Mucosa of stomach (tissue), 1 donor: ENCODE measurements around the gene BIRC3.
"Not testable (repeated sequence)": the region's sequence is repeated elsewhere in the genome, so short reads cannot be mapped to it uniquely, and the experiment has no call there.

Experiments used
- H3K27me3 ChIP-seq: one replicate; pipeline ENCODE4 v1.7.0; 2013; ENCODE audit warnings: mild to moderate bottlenecking, low read length; ENCODE audit not compliant: control insufficient read depth, insufficient read depth
- H3K36me3 ChIP-seq: one replicate; pipeline ENCODE4 v1.7.0; 2013; ENCODE audit warnings: low read length; ENCODE audit not compliant: control insufficient read depth, insufficient read depth
- H3K4me1 ChIP-seq: one replicate; pipeline ENCODE4 v1.7.0; 2013; ENCODE audit warnings: mild to moderate bottlenecking, low read length; ENCODE audit not compliant: control insufficient read depth, insufficient read depth
- H3K4me3 ChIP-seq: one replicate; pipeline ENCODE4 v1.7.0; 2013; ENCODE audit warnings: low read length
- H3K9ac ChIP-seq: one replicate; pipeline ENCODE4 v1.7.0; 2013; ENCODE audit warnings: mild to moderate bottlenecking, low read length, moderate library complexity
- H3K9me3 ChIP-seq: one replicate; pipeline ENCODE4 v1.7.0; 2013; ENCODE audit warnings: mild to moderate bottlenecking, low read length, moderate library complexity; ENCODE audit not compliant: control insufficient read depth
- donor health status: Pancreatic carcinoma.

BIRC3 gene

GRCh38 chr11:102361086-102362031 is 44.1 kb downstream of the BIRC3 start:
- H3K4me3 ChIP-seq, result no peak overlapping the region
- H3K9ac ChIP-seq, result no peak overlapping the region
- peaks cover 7% of the 10 kb centered on the region for H3K36me3 ChIP-seq
- no peaks in the 10 kb centered on the region for H3K9me3 ChIP-seq
- no peaks in the 10 kb centered on the region for H3K27me3 ChIP-seq
- H3K4me1 ChIP-seq, result no peaks in the 10 kb centered on the region

DNA sequence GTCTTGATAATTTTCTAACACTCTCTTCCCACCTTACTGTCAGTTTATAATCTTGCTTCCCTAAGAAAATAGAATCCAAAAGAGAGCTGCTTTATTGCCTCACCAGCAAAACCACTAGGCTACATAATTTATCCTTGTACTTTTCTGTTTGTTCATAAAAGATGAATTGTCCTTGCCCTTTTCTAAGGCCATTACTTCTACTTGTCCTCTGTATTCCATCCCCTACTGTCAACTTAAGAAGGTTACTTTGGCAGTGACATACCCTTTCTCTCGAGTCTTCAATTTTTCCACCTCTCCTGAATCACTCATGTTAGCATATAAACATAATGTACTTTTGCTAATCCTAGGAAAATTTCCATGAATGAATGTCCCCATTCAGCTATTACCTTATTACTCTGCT is 47.7 kb downstream of the BIRC3 start:
- Histone ChIP-seq H3K4me3 (no peak overlapping the region), H3K9me3 (no peaks in the 10 kb centered on the region), H3K27me3 (no peaks in the 10 kb centered on the region), H3K36me3 (peaks cover 7% of the 10 kb centered on the region), H3K9ac (no peak overlapping the region), H3K4me1 (peaks cover 6% of the 10 kb centered on the region)

DNA sequence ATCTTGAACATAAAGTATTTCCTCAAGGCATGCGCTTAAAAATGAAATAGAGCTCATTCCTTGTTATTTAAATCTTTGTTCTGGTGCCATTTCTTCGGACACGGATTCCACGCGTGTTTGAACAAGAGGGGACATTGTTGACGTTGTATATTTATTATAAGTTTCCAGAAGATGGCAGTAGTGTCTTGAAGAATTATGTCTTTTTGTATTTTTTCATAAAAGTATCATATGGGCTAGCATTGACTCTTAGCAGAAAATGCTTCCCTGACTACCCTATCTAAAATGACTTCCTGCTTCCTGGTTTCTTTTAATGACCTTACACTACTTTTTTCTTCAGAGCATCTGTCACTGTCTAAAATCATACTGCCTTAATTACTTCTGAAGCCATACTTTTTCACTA is 50.1 kb downstream of the BIRC3 start:
- Histone ChIP-seq H3K4me3 (no peak overlapping the region), H3K4me1 (peaks cover 6% of the 10 kb centered on the region), H3K9ac (no peak overlapping the region), H3K36me3 (no peaks in the 10 kb centered on the region), H3K27me3 (no peaks in the 10 kb centered on the region), H3K9me3 (no peaks in the 10 kb centered on the region)

DNA sequence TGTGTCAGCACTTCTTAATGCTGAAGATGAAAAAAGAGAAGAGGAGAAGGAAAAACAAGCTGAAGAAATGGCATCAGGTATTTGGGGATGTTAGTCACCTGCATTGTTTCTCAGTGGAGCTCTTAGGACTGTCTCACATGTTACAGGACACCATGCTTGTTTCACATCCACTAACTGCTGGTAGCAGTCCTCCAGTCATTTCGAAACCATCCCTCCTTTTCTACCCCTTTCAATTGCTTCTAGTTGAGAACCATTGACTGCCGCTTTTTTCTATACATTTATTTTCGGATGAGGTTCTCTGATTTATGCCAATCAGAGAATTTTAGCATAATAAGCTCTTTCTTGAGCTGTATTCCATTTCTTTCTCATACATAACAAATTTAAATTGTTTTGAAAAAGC is 51.2 kb downstream of the BIRC3 start:
- Histone ChIP-seq H3K9me3 (no peaks in the 10 kb centered on the region), H3K4me1 (peaks cover 6% of the 10 kb centered on the region), H3K4me3 (no peak overlapping the region), H3K27me3 (no peaks in the 10 kb centered on the region), H3K9ac (no peak overlapping the region), H3K36me3 (no peaks in the 10 kb centered on the region)

DNA sequence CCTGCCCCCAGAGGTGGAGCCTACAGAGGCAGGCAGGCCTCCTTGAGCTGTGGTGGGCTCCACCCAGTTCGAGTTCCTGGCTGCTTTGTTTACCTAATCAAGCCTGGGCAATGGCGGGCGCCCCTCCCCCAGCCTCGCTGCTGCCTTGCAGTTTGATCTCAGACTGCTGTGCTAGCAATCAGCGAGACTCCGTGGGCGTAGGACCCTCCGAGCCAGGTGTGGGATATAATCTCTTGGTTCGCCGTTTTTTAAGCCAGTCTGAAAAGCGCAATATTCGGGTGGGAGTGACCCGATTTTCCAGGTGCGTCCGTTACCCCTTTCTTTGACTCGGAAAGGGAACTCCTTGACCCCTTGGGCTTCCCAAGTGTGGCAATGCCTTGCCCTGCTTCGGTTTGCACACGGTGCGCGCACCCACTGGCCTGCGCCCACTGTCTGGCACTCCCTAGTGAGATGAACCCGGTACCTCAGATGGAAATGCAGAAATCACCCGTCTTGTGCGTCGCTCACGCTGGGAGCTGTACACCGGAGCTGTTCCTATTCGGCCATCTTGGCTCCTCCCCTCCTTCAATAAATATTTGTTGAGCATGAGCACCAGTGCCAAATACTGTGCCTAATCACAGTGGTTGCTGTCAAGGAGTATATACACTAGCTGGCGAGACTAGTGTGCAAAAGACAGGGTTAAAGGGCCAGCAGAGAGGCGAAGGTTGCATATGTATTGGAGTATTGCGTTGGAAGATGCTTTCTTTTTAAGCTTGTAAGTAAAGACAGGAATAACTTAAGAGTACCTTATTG is 57.5 kb downstream of the BIRC3 start:
- not testable (repeated sequence) for H3K4me1 ChIP-seq, H3K36me3 ChIP-seq, H3K27me3 ChIP-seq, H3K9ac ChIP-seq, H3K9me3 ChIP-seq, H3K4me3 ChIP-seq

- Histone ChIP-seq H3K4me3 (no peak overlapping the region), H3K9ac (no peak overlapping the region), H3K27me3 (no peaks in the 10 kb centered on the region), H3K4me1 (peaks cover 9% of the 10 kb centered on the region), H3K36me3 (no peaks in the 10 kb centered on the region), H3K9me3 (no peaks in the 10 kb centered on the region)
Measured at GRCh38 chr11:102375720-102376399, 58.6 kb downstream of the BIRC3 start.

GRCh38 chr11:102377891-102378290 is 60.6 kb downstream of the BIRC3 start:
- no peaks in the 10 kb centered on the region for H3K9me3 ChIP-seq
- H3K4me3 ChIP-seq, result no peak overlapping the region
- no peaks in the 10 kb centered on the region for H3K27me3 ChIP-seq
- no peaks in the 10 kb centered on the region for H3K36me3 ChIP-seq
- H3K4me1 ChIP-seq, result peaks cover 9% of the 10 kb centered on the region
- H3K9ac ChIP-seq, result no peak overlapping the region

GRCh38 chr11:102378818-102379217 is 61.5 kb downstream of the BIRC3 start:
- no peak overlapping the region for H3K9ac ChIP-seq
- no peaks in the 10 kb centered on the region for H3K36me3 ChIP-seq
- no peaks in the 10 kb centered on the region for H3K9me3 ChIP-seq
- no peaks in the 10 kb centered on the region for H3K27me3 ChIP-seq
- H3K4me1 ChIP-seq, result peaks cover 9% of the 10 kb centered on the region
- no peak overlapping the region for H3K4me3 ChIP-seq

GRCh38 chr11:102382384-102382783 is 65.1 kb downstream of the BIRC3 start:
- no peaks in the 10 kb centered on the region for H3K36me3 ChIP-seq
- H3K27me3 ChIP-seq, result no peaks in the 10 kb centered on the region
- no peaks in the 10 kb centered on the region for H3K9me3 ChIP-seq
- no peak overlapping the region for H3K9ac ChIP-seq
- H3K4me3 ChIP-seq, result no peak overlapping the region
- no peaks in the 10 kb centered on the region for H3K4me1 ChIP-seq

- H3K4me1 ChIP-seq, result no peaks in the 10 kb centered on the region
- no peaks in the 10 kb centered on the region for H3K9me3 ChIP-seq
- no peaks in the 10 kb centered on the region for H3K27me3 ChIP-seq
- H3K36me3 ChIP-seq, result no peaks in the 10 kb centered on the region
- no peak overlapping the region for H3K9ac ChIP-seq
- H3K4me3 ChIP-seq, result no peak overlapping the region
Measured at GRCh38 chr11:102383839-102384238, 66.6 kb downstream of the BIRC3 start.

GRCh38 chr11:102384419-102385079 is 67.3 kb downstream of the BIRC3 start:
- H3K4me3 ChIP-seq, result no peak overlapping the region
- H3K4me1 ChIP-seq, result no peaks in the 10 kb centered on the region
- no peak overlapping the region for H3K9ac ChIP-seq
- H3K27me3 ChIP-seq, result no peaks in the 10 kb centered on the region
- no peaks in the 10 kb centered on the region for H3K9me3 ChIP-seq
- no peaks in the 10 kb centered on the region for H3K36me3 ChIP-seq
